Heart right ventricle (tissue), 16 donors: Measurements from ENCODE around the gene DGKI. TPM values are rescaled to one million over a fixed set of nuclear protein-coding genes. Genes with fewer than 3 reads are reported as not detected.

Source experiments
- ATAC-seq, 8 donors: fragments of 200-7000 bp; cut with Tn5 transposase; one replicate each; pipeline ENCODE4 v1.9.1; 2020; ENCODE audit warnings: mild to moderate bottlenecking in 8 of 8, moderate library complexity in 8 of 8, moderate number of reproducible peaks in 1 of 8
- DNase-seq, 2 donors: peaks; one replicate each; pipeline ENCODE4 v3.0.0-alpha.2; 2020
- H3K27ac ChIP-seq, 10 donors: fragments of 200-600 bp; sonication (generic) in 2 of 10; one replicate each; pipeline versions ENCODE4 v1.5.0 to v1.8.0; 2020 to 2022; ENCODE audit warnings: mild to moderate bottlenecking in 3 of 10
- H3K27me3 ChIP-seq, 7 donors: fragments of 200-600 bp; one replicate each; pipeline ENCODE4 v1.8.0; 2021 to 2022; ENCODE audit warnings: mild to moderate bottlenecking in 2 of 7
- H3K36me3 ChIP-seq, 9 donors: fragments of 200-600 bp; sonication (generic) in 1 of 9; one replicate each; pipeline versions ENCODE4 v1.5.0 to v1.8.0; 2020 to 2022; ENCODE audit warnings: mild to moderate bottlenecking in 2 of 9
- H3K4me1 ChIP-seq, 9 donors: fragments of 200-600 bp; sonication (generic) in 1 of 9; one replicate each; pipeline versions ENCODE4 v1.5.0 to v1.8.0; 2020 to 2022; ENCODE audit warnings: mild to moderate bottlenecking in 4 of 9
- H3K4me3 ChIP-seq, 10 donors: fragments of 200-600 bp; sonication (generic) in 2 of 10; one replicate each; pipeline versions ENCODE4 v1.5.0 to v1.8.0; 2020 to 2022; ENCODE audit warnings: mild to moderate bottlenecking in 7 of 10, moderate library complexity in 2 of 10
- H3K9me3 ChIP-seq, 11 donors: fragments of 200-600 bp in 10 of 11; sonication (generic) in 2 of 11; one replicate each; pipeline versions ENCODE4 v1.5.0 to v1.8.0; 2013 to 2022; ENCODE audit warnings: mild to moderate bottlenecking in 2 of 11, control low read depth in 1 of 11, moderate library complexity in 1 of 11
- WGBS, 2 donors: extraction: QIAGEN DNeasy Blood & Tissue Kit; methylation state at CpG; one replicate each; pipeline ENCODE4 v1.1.7; 2013; ENCODE audit warnings: inconsistent platforms in 1 of 2; 5-methylcytosine and 5-hydroxymethylcytosine counted together
- intact Hi-C, 10 donors: fragments of 100-400 bp; cut with DNase I; formaldehyde crosslinking; loops; one replicate each; pipeline versions ENCODE4 v1.11.1 to v1.14.2; 2022
- polyA plus RNA-seq, 2 donors: library from polyadenylated mRNA; stranded (reverse); fragments of 200-250 nt; gene quantifications; one replicate each; pipeline ENCODE4 v1.2.3, GENCODE V29; 2013
- total RNA-seq, 10 donors: library from RNA; stranded (reverse); fragmentation: NEBNext Ultra II Directional in 3 of 10; extraction: Animal tissue kit (Norgen Biotek cat#: 25700) in 3 of 10; gene quantifications; one replicate each; pipeline versions ENCODE4 v1.2.1 to v1.2.4, GENCODE V29; 2021 to 2023
- TF ChIP-seq, protein P1 (sequence below), 9 donors: fragments of 200-600 bp; sonication (generic) in 2 of 9; IDR thresholded peaks; one replicate each; pipeline versions ENCODE4 v1.5.0 to v1.8.0; 2021 to 2022; ENCODE audit warnings: antibody characterized with exemption in 9 of 9, mild to moderate bottlenecking in 5 of 9, moderate library complexity in 1 of 9
- donor health status: Arrhythmogenic right ventricular cardiomyopathy.
- donor health status: ischemic (EF 13 %, LVEDD 7.1; RV severe dilation, severe dysfunction).
- donor health status: healthy with polysubstance abuse.
- donor health status: DM: no; HTN: yes; CAD: no.
- donor health status: DM: no; HTN: no; CAD: no.
- donor health status: ischemic (EF 25% LVEDD 6.9; RV normal size, moderate dysfunction).
- donor health status: ischemic (EF 25% LVEDD 5.7; RV mildly dilated, moderate dysfunction).
- donor health status: healthy.
- donor health status: DM: yes; HTN: yes; CAD: no.
- donor health status: Ischemic cardiomyopathy.
- donor health status: ischemic (EF 35%, LVEDD 5.7; RV mildly dilated, moderate dysfunction).
- donor health status: nonischemic (EF 11% LVEDD 7.7; RV severe dilation, severe dysfunction).
- donor health status: DM: yes; HTN: yes; CAD: no.
- donor health status: PGD.
- donor health status: ischemic (EF 29% LVEDD 5.4; RV normal size, mild dysfunction).
- donor health status: nonischemic (EF 23%, LVEDD 6.1; RV moderate dilation, normal function).

Gene DGKI
- total and polyA plus RNA-seq, 12 donors = 0.16 to 2.6 (median 1.2) TPM

DNA sequence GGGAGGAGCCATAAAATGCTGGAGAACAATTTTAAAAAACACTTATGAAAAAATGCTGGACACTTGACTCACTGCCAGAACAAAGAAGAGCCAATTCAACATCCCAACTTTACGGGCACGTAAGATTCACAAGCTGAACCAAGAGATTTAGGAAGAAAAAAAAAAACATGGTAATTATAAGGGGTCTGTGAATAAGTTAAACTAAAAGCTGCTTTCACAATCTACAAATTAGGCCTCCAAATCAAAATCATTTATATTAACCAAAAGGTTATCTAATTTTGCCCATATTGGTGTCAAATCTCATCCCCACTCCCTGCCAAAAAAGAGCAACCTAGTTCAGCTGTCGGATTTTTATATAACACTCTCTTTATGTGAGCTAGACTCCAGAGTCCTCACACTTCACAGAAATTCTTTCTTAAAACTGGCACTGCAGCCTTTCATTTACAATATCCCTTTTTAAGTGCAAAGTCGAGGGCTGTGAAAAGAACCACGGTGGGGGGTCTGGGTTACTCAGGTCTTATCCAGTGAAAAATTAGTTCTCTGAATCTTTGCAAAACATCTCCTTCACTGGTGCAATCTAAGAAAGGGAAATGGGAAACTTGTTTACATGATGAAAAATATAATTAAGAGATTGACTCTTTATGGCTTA lies 30.4 kb upstream of the DGKI start:
- H3K9me3 ChIP-seq = peaks cover 0 to 11% (median 0%) of the 10 kb centered on the region in 11 donors
- 44 to 52% methylated on average over 5 of the region's 5 CpGs for WGBS, 2 donors
- intact Hi-C loops = no loop called here
- no peak overlapping the region for H3K4me3 ChIP-seq
- no peaks in the 10 kb centered on the region for H3K27me3 ChIP-seq
- H3K27ac ChIP-seq = peak overlapping the region in 8 of 10 donors; percentile 9 to 72 (median 60)
- peaks cover 0 to 85% (median 31%) of the 10 kb centered on the region in 9 donors for H3K36me3 ChIP-seq
- ATAC-seq (no peak), DNase-seq (no peak)
- TF ChIP-seq, protein P1, sequence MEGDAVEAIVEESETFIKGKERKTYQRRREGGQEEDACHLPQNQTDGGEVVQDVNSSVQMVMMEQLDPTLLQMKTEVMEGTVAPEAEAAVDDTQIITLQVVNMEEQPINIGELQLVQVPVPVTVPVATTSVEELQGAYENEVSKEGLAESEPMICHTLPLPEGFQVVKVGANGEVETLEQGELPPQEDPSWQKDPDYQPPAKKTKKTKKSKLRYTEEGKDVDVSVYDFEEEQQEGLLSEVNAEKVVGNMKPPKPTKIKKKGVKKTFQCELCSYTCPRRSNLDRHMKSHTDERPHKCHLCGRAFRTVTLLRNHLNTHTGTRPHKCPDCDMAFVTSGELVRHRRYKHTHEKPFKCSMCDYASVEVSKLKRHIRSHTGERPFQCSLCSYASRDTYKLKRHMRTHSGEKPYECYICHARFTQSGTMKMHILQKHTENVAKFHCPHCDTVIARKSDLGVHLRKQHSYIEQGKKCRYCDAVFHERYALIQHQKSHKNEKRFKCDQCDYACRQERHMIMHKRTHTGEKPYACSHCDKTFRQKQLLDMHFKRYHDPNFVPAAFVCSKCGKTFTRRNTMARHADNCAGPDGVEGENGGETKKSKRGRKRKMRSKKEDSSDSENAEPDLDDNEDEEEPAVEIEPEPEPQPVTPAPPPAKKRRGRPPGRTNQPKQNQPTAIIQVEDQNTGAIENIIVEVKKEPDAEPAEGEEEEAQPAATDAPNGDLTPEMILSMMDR (IDR thresholded peaks at IDR 0.05) = no peak
- H3K4me1 ChIP-seq = peaks cover 0 to 62% (median 39%) of the 10 kb centered on the region in 9 donors

DNA sequence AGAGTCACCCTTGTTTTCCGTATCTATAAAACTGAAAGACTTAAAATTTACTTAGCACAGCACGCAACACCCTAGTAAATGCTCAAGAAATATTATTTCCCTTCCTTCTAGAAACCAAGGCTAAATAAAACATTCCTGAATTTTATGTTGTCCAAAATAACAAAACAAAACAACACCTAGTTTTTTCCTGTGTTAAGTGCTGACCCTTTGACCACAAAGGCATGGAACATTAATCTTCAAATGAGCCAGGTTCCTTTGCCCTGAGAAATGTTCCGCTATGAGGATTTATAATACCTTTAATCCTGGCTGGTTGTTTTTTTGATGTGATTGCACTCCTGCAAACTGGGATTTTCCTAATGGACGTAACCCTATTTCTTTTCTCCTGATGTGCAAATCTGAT lies 29.0 kb upstream of the DGKI start:
- WGBS, 2 donors = 98 to 100% methylated on average over 4 of the region's 4 CpGs

DNA sequence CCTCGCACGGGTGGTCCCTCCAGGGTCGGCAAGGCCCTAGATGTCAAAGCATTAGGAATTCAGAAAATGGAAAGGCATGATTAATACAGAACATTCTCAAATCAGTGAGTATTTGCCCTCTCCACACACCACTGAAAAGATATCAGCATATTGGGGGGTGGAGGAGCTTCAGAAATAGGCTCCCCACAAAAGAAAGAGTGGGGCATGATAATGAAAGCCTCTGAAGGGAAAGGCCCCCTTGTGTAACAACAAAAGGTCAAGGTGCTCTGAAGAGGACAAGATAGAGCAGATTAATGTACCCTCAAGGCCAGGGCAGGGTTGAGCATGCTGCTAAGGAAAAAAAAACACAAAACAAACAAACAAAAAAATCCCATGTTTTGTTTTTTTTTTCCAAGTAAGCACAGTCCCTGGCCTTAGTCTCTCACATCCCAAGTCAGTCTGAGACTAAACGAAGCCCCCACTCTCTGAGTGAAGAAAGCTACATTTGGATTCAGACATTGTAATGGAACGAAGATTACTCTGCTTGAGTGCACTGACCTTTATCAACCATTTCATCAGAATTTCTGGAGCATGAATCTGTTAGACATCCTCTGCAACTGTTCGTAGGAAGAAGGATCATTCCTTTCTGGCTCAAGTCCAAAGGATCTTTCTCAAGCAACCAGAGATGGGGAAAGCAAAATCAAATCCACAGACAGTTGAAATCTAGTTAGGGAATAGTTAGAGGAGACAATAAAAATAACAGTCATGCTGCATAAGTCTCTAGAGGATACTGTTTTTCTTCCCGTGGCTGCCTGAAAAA lies 27.4 kb upstream of the DGKI start:
- DNase-seq = no peak
- H3K27me3 ChIP-seq = no peaks in the 10 kb centered on the region
- no peak overlapping the region for H3K4me3 ChIP-seq
- H3K27ac ChIP-seq = peak overlapping the region in 9 of 10 donors; percentile 3 to 82 (median 37)
- TF ChIP-seq, protein P1 (IDR thresholded peaks at IDR 0.05) = no peak
- peaks cover 0 to 56% (median 3%) of the 10 kb centered on the region in 9 donors for H3K36me3 ChIP-seq
- 54 to 62% methylated on average over 7 of the region's 7 CpGs for WGBS, 2 donors
- peak in 5 of 8 donors; percentile 2 to 51 (median 31) for ATAC-seq
- H3K4me1 ChIP-seq = peaks cover 0 to 63% (median 39%) of the 10 kb centered on the region in 9 donors
- H3K9me3 ChIP-seq = peaks cover 0 to 7% (median 0%) of the 10 kb centered on the region in 11 donors
- intact Hi-C loops = no loop called here

More for the DNA sequence above, 29.0 kb upstream of the DGKI start:
- H3K27ac ChIP-seq = peak overlapping the region in 2 of 10 donors; percentile 3 to 53
- no peak overlapping the region for H3K4me3 ChIP-seq
- DNase-seq = no peak
- no peak for ATAC-seq
- H3K36me3 ChIP-seq = peaks cover 0 to 71% (median 17%) of the 10 kb centered on the region in 9 donors
- intact Hi-C loops = no loop called here
- no peaks in the 10 kb centered on the region for H3K9me3 ChIP-seq
- peaks cover 0 to 68% (median 39%) of the 10 kb centered on the region in 9 donors for H3K4me1 ChIP-seq
- no peaks in the 10 kb centered on the region for H3K27me3 ChIP-seq
- TF ChIP-seq, protein P1 (IDR thresholded peaks at IDR 0.05) = no peak

DNA sequence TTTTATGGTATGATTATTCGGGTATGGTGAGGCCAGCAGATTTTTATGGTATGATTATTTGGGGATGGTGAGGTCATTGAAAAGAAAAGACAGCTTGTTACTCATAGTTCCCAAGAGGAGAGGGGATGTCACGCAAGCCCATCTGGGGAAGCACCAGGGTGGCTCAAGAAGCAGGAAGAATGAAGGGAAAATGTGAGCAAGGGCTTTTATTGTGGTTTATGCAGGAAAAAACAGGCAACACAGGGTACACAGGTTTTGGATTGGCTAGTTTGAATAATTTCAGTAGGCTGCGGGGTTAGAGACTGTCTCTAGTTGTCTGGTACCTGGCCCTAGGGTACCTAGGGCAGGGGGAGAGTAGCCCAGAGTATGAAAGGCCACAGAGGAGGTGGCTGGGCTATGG lies 26.8 kb upstream of the DGKI start:
- TF ChIP-seq, protein P1 (IDR thresholded peaks at IDR 0.05) = no peak
- Histone ChIP-seq H3K9me3 (peaks cover 0 to 7% (median 0%) of the 10 kb centered on the region in 11 donors), H3K36me3 (peaks cover 0 to 49% (median 3%) of the 10 kb centered on the region in 9 donors), H3K4me3 (no peak overlapping the region), H3K27me3 (no peaks in the 10 kb centered on the region), H3K27ac (peak overlapping the region in 9 of 10 donors; percentile 3 to 82 (median 37)), H3K4me1 (peaks cover 0 to 59% (median 39%) of the 10 kb centered on the region in 9 donors)
- WGBS, 2 donors = 91% methylated on average over 3 of the region's 3 CpGs
- intact Hi-C loops = no loop called here
- DNase-seq = no peak
- ATAC-seq = no peak
